GM12878 (cell line): ENCODE results near the gene DUSP7. TPM values are rescaled to one million over a fixed set of nuclear protein-coding genes. Genes with fewer than 3 reads are reported as not detected.
"Not testable (repeated sequence)": the region's sequence is repeated elsewhere in the genome, so short reads cannot be mapped to it uniquely, and the experiment has no call there.

ENCODE experiments used
- ATAC-seq: fragments of 200-7000 bp; cut with Tn5 transposase; 3 replicates; pipeline ENCODE4 v1.9.1; 2020; ENCODE audit warnings: mild to moderate bottlenecking, moderate library complexity
- BruUV-seq: library from RNA; stranded (reverse); fragments of 400-500 nt; replicated peaks from 2 replicates; lab custom pipeline; 2021; lab: Mats Ljungman, UMichigan
- CTCF ChIA-PET: fragments of 300-600 bp; sonication (Branson Sonifier 250); formaldehyde crosslinking; extraction: SDS; loops from one replicate; lab custom pipeline; 2021; ENCODE audit warnings: inconsistent platforms; lab: Yijun Ruan, JAX
- POLR2A ChIA-PET: fragments of 350-600 bp; formaldehyde crosslinking; extraction: SDS; loops from one replicate; lab custom pipeline; 2021; ENCODE audit warnings: inconsistent platforms; lab: Charles Lee
- RAD21 ChIA-PET: fragments of 300-600 bp; sonication (Branson Sonifier 250); formaldehyde crosslinking; loops from one replicate; lab custom pipeline; 2023; ENCODE audit warnings: antibody characterized with exemption; ENCODE audit not compliant: unreplicated experiment; lab: Charles Lee
- SMC1A ChIA-PET: fragments of 300-600 bp; sonication (Branson Sonifier 250); formaldehyde crosslinking; loops from one replicate; lab custom pipeline; 2023; ENCODE audit not compliant: unreplicated experiment, uncharacterized antibody; lab: Charles Lee
- DNase-seq: peaks from one replicate; pipeline ENCODE4 v3.0.0-alpha.2; 2011; ENCODE audit warnings: low read depth, low spot score
- FAIRE-seq: peaks from 3 replicates; lab custom pipeline; 2011; peaks lifted over from hg19 to GRCh38; lab: Jason Lieb, UNC
- H2AFZ ChIP-seq: 2 replicates; pipeline ENCODE4 v1.6.0; 2011; ENCODE audit warnings: low read depth, low read length, control low read depth; ENCODE audit not compliant: control insufficient read depth
- H3K27ac ChIP-seq: 2 replicates; pipeline ENCODE4 v1.5.1; 2011; ENCODE audit warnings: control low read depth; ENCODE audit not compliant: control insufficient read depth, insufficient read depth
- H3K27me3 ChIP-seq, 2 experiments: replicated peaks in 1 of 2; 2 replicates each; pipeline versions ENCODE4 v1.6.0 to v1.6.1; 2011; ENCODE audit warnings: low read length in 1 of 2; ENCODE audit not compliant: control insufficient read depth in 2 of 2, insufficient read depth in 2 of 2
- H3K36me3 ChIP-seq, 2 experiments: 2 replicates each; pipeline ENCODE4 v1.5.1; 2011; ENCODE audit warnings: low read length in 1 of 2; ENCODE audit not compliant: control insufficient read depth in 2 of 2, insufficient read depth in 2 of 2
- H3K4me1 ChIP-seq: 2 replicates; pipeline ENCODE4 v1.6.1; 2011; ENCODE audit warnings: mild to moderate bottlenecking, low read length, moderate library complexity, mixed read lengths; ENCODE audit not compliant: control insufficient read depth, insufficient read depth
- H3K4me2 ChIP-seq: 2 replicates; pipeline ENCODE4 v1.6.0; 2011; ENCODE audit warnings: control low read depth; ENCODE audit not compliant: control insufficient read depth, insufficient read depth
- H3K4me3 ChIP-seq: fragments of 200-600 bp; sonication (generic); 2 replicates; pipeline ENCODE4 v1.5.1; 2016
- H3K79me2 ChIP-seq: 2 replicates; pipeline ENCODE4 v1.6.0; 2011; ENCODE audit warnings: low read length; ENCODE audit not compliant: control insufficient read depth, insufficient read depth
- H3K9ac ChIP-seq: 2 replicates; pipeline ENCODE4 v1.8.0; 2011; ENCODE audit warnings: low read length, control low read depth, mixed read lengths; ENCODE audit not compliant: control insufficient read depth, insufficient read depth
- H3K9me3 ChIP-seq: replicated peaks from 3 replicates; pipeline ENCODE4 v1.5.1; 2011; ENCODE audit warnings: mild to moderate bottlenecking, low read length; ENCODE audit not compliant: control insufficient read depth, insufficient read depth
- H4K20me1 ChIP-seq: 2 replicates; pipeline ENCODE4 v1.6.0; 2011; ENCODE audit not compliant: control insufficient read depth, insufficient read depth
- BACH1 ChIP-seq: fragments of 450-650 bp; IDR thresholded peaks from 2 replicates; pipeline ENCODE4 v1.6.1; 2017; ENCODE audit warnings: mild to moderate bottlenecking, borderline replicate concordance
- BCL11A ChIP-seq: IDR thresholded peaks from 2 replicates; pipeline ENCODE4 v1.6.1; 2011; ENCODE audit warnings: low read depth, low read length
- CTCF ChIP-seq, 3 experiments: IDR thresholded peaks in 2 of 3; conservative IDR thresholded peaks in 1 of 3; 2 replicates each; pipeline ENCODE4 v1.5.1; 2011; ENCODE audit warnings: low read depth in 3 of 3, low read length in 3 of 3, mild to moderate bottlenecking in 3 of 3, control low read depth in 2 of 3, moderate library complexity in 2 of 3, inconsistent platforms in 1 of 3, mixed read lengths in 1 of 3; ENCODE audit not compliant: control insufficient read depth in 2 of 3, insufficient read depth in 1 of 3; ENCODE audit errors: extremely low read depth in 1 of 3
- EED ChIP-seq: sonication (generic); IDR thresholded peaks from 2 replicates; pipeline ENCODE4 v1.6.1; 2016; ENCODE audit warnings: antibody characterized with exemption, low read depth
- MAX ChIP-seq: IDR thresholded peaks from 2 replicates; pipeline ENCODE4 v1.6.1; 2012; ENCODE audit warnings: low read depth, low read length, improper control_type of control experiment
- MYB ChIP-seq: fragments of 150-350 bp; IDR thresholded peaks from 2 replicates; pipeline ENCODE4 v1.6.1; 2014; ENCODE audit warnings: mild to moderate bottlenecking, low read depth, low read length, borderline replicate concordance
- NFXL1 ChIP-seq: fragments of 450-650 bp; IDR thresholded peaks from 2 replicates; pipeline ENCODE4 v1.6.1; 2017; ENCODE audit warnings: antibody characterized with exemption, mild to moderate bottlenecking, borderline replicate concordance
- POLR2A ChIP-seq: IDR thresholded peaks from 2 replicates; pipeline ENCODE4 v1.6.1; 2011; ENCODE audit warnings: low read depth, mild to moderate bottlenecking, low read length
- SMC3 ChIP-seq: IDR thresholded peaks from 2 replicates; pipeline ENCODE4 v1.6.1; 2011; ENCODE audit warnings: low read length, improper control_type of control experiment, borderline replicate concordance
- WGBS: methylation state at CpG from one replicate; pipeline ENCODE4 v1.1.6; 2016; ENCODE audit warnings: low lambda C conversion rate; ENCODE audit not compliant: insufficient replicate concordance, insufficient coverage; ENCODE audit errors: missing lambda C conversion rate; 5-methylcytosine and 5-hydroxymethylcytosine counted together
- in situ Hi-C: fragments of 300-500 bp; cut with MboI; formaldehyde crosslinking; loops from 9 replicates; pipeline ENCODE4 v1.14.3; 2018; ENCODE audit warnings: mixed read lengths
- intact Hi-C: fragments of 100-400 bp; cut with micrococcal nuclease; formaldehyde crosslinking; loops from one replicate; pipeline ENCODE4 v1.14.2; 2022; ENCODE audit not compliant: unreplicated experiment
- polyA plus RNA-seq, 11 experiments: library from polyadenylated mRNA; depleted of rRNA in 4 of 11; unstranded in 6 of 11; stranded (reverse) in 5 of 11; fragments of >200 nt; fragmentation: Nextera tagmentation in 4 of 11; fragmentation: Illumina TruSeq in 1 of 11; extraction: Ambion mirVana in 4 of 11; extraction: Trizol in 1 of 11; gene quantifications; 1 replicate in 1 of 11; 2 replicates in 10 of 11; pipeline versions ENCODE4 v1.2.1 to v1.2.3, GENCODE V29; 2011 to 2016; ENCODE audit warnings: inconsistent platforms in 2 of 11, missing spikeins in 2 of 11, low read depth in 1 of 11
- total RNA-seq, 4 experiments: library from RNA; depleted of rRNA in 3 of 4; stranded (reverse); fragments of >200 nt in 3 of 4; fragmentation: Illumina TruSeq in 1 of 4; extraction: Trizol in 1 of 4; gene quantifications; 2 replicates each; pipeline versions ENCODE4 v1.2.1 to v1.2.3, GENCODE V29; 2013 to 2021

DUSP7 gene
- total and polyA plus RNA-seq, 10 of the 15 experiments (the other 5 are each of a cell fraction or from before 2014, with no cell fraction given), result 0.73 to 17.0 (median 7.9) TPM

- TF ChIP-seq BACH1, result no peak
These were observed 12.6 kb downstream of the DUSP7 start (continued) for GRCh38 chr3:52043750-52044149.

GRCh38 chr3:52043039-52043438, 13.3 kb downstream of the DUSP7 start:
- H3K27me3 ChIP-seq, H4K20me1 ChIP-seq, H3K36me3 ChIP-seq, ATAC-seq, H3K79me2 ChIP-seq, H2AFZ ChIP-seq, H3K9me3 ChIP-seq, H3K4me3 ChIP-seq, FAIRE-seq, DNase-seq, H3K9ac ChIP-seq, H3K27ac ChIP-seq, BruUV-seq, H3K4me1 ChIP-seq, in situ Hi-C loops, H3K4me2 ChIP-seq, intact Hi-C loops: not testable (repeated sequence)
- SMC1A ChIA-PET, result interaction anchor here (2.3 to 2.5 kb wide), 2 partner anchors 10 to 39 kb away, joined by 9 to 10 read pairs; no protein-coding TSS in a partner anchor
- POLR2A ChIA-PET, result interaction anchor here (2.6 kb wide), 1 partner anchor 31 kb away, joined by 7 read pairs; no protein-coding TSS in a partner anchor
- RAD21 ChIA-PET, result interaction anchor here (0.9 kb wide), 1 partner anchor 10 kb away, joined by 5 read pairs; no protein-coding TSS in a partner anchor
- WGBS, result 14% methylated on average over 1 of the region's 1 CpG
- CTCF ChIA-PET, result interaction anchor here (0.6 to 3.1 kb wide), 3 partner anchors 10 to 234 kb away, joined by 3 to 16 read pairs (median 5); no protein-coding TSS in a partner anchor

DNA sequence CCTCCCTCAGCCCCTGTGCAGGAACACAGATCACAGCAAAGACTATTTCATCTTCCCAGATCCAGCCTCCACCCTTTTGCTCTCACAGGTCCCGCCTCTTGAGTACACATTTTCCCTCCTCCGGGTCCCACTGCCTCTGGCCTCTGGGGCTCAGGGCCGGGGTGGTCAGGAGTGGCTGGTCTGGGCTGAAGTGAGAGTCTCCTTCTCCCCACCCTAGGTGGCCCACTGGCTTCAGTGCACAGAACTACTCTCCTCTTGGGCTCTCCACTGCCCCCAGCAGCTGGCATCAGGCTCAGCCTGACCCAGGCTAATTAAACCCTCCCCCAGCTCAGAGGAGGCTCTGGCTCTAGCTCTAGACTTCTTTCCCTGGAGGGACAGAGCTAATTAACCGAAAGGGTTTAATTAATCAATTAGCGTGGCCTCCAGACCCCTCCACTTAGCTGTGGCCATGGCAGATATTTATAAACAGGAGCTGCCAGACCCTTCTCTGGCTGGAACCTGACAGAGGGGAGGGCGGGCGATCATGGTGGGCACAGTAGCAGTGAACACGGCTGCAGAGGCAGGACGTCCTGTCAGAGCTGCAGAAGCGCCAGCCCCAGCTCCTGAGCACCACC, 15.1 kb downstream of the DUSP7 start:
- Histone ChIP-seq H2AFZ (no peak overlapping the region), H3K27me3 (no peaks in the 10 kb centered on the region), H3K4me3 (no peak overlapping the region), H3K79me2 (no peaks in the 10 kb centered on the region), H3K4me2 (no peak overlapping the region), H3K4me1 (peaks cover 2% of the 10 kb centered on the region; the same call in 1 of the 2 replicates), H3K9ac (no peak overlapping the region), H3K27ac (no peak overlapping the region), H4K20me1 (no peaks in the 10 kb centered on the region), H3K36me3 (no peaks in the 10 kb centered on the region), H3K9me3 (no peaks in the 10 kb centered on the region)
- intact Hi-C loops (no loop called here), in situ Hi-C loops (no loop called here)
- ChIA-PET POLR2A (interaction anchor here (0.6 to 2.6 kb wide), 5 partner anchors 9 to 541 kb away, joined by 3 to 7 read pairs (median 5); partner anchors contain the start of gene DUSP7), CTCF (interaction anchor here (1.0 to 2.3 kb wide), 12 partner anchors 10 to 81 kb away, joined by 3 to 27 read pairs (median 4); no protein-coding TSS in a partner anchor), SMC1A (interaction anchor here (0.8 to 2.3 kb wide), 5 partner anchors 12 to 46 kb away, joined by 3 to 17 read pairs (median 6); no protein-coding TSS in a partner anchor), RAD21 (interaction anchor here (0.9 to 2.5 kb wide), 4 partner anchors 12 to 100 kb away, joined by 3 to 24 read pairs (median 13); partner anchors contain the start of gene RRP9)
- BruUV-seq, result no TSS peak
- no peak for FAIRE-seq
- ATAC-seq, result peak; percentile 62
- no peak for DNase-seq
- 43% methylated on average over 10 of the region's 10 CpGs for WGBS
- TF ChIP-seq NFXL1 (no peak), POLR2A (no peak), SMC3 (peak; percentile 19; the same call in 1 of the 2 replicates), MAX (no peak), MYB (no peak), EED (no peak), CTCF (IDR thresholded peaks at IDR 0.05 in 2 of 3, conservative IDR thresholded peaks at IDR 0.05 in 1 of 3; ENCODE audit: control insufficient read depth in 2 of 3, extremely low read depth in 1 of 3, insufficient read depth in 1 of 3, low read depth in 3 of 3, low read length in 3 of 3) (peak in 2 of 3 experiments; percentile 34 to 38; a peak in 3 of 6 replicates), BCL11A (no peak)
